Uterus (tissue), 4 donors: ENCODE results near the gene ASIC3. TPM values are rescaled to one million over a fixed set of nuclear protein-coding genes. Genes with fewer than 3 reads are reported as not detected.

Experiments
- DNase-seq, 2 donors: peaks; one replicate each; pipeline ENCODE4 v3.0.0-alpha.2; 2019 to 2020
- H3K27ac ChIP-seq, 2 donors: fragments of 200-600 bp; sonication (generic); 1 replicate in 1 of 2; 2 replicates in 1 of 2; pipeline ENCODE4 v1.5.1; 2016 to 2018
- H3K27me3 ChIP-seq, 2 donors: fragments of 200-600 bp; sonication (generic); one replicate each; pipeline ENCODE4 v1.5.1; 2018 to 2019; ENCODE audit warnings: control low read depth in 1 of 2
- H3K36me3 ChIP-seq, 2 donors: fragments of 200-600 bp; sonication (generic); one replicate each; pipeline ENCODE4 v1.5.1; 2019; ENCODE audit warnings: control low read depth in 1 of 2
- H3K4me1 ChIP-seq, 2 donors: fragments of 200-600 bp; sonication (generic); one replicate each; pipeline ENCODE4 v1.5.1; 2018 to 2019; ENCODE audit warnings: control low read depth in 1 of 2
- H3K4me3 ChIP-seq, 2 donors: fragments of 200-600 bp; sonication (generic); 1 replicate in 1 of 2; 2 replicates in 1 of 2; pipeline ENCODE4 v1.5.1; 2018 to 2019; ENCODE audit warnings: mild to moderate bottlenecking in 1 of 2
- H3K9me3 ChIP-seq, 2 donors: fragments of 200-600 bp; sonication (generic); one replicate each; pipeline ENCODE4 v1.5.1; 2019; ENCODE audit warnings: control low read depth in 1 of 2
- CTCF ChIP-seq, 4 experiments: fragments of 200-600 bp in 2 of 4; fragments of 450-650 bp in 2 of 4; sonication (generic) in 2 of 4; IDR thresholded peaks; one replicate each; pipeline ENCODE4 v1.5.1; 2016 to 2019; ENCODE audit warnings: antibody characterized with exemption in 4 of 4, mild to moderate bottlenecking in 2 of 4, moderate library complexity in 1 of 4
- POLR2A ChIP-seq, 2 donors: fragments of 450-650 bp; IDR thresholded peaks; one replicate each; pipeline ENCODE4 v1.6.1; 2016; ENCODE audit warnings: antibody characterized with exemption in 2 of 2, mild to moderate bottlenecking in 1 of 2, moderate library complexity in 1 of 2
- intact Hi-C: fragments of 100-400 bp; cut with DNase I; formaldehyde crosslinking; loops from one replicate; pipeline ENCODE4 v1.15.1; 2023; ENCODE audit warnings: low total_unique reads
- total RNA-seq, 4 donors: library from RNA; depleted of rRNA in 3 of 4; stranded (reverse); fragments of >200 nt in 3 of 4; gene quantifications; one replicate each; pipeline versions ENCODE4 v1.1.0 to v1.2.4, GENCODE V29; 2014 to 2023
- donor health status: DM: yes; HTN: yes; CAD: no.

Gene ASIC3
- total RNA-seq, 4 donors from 2014 or later = 1.0 to 16.8 (median 1.3) TPM; not detected in 1

DNA sequence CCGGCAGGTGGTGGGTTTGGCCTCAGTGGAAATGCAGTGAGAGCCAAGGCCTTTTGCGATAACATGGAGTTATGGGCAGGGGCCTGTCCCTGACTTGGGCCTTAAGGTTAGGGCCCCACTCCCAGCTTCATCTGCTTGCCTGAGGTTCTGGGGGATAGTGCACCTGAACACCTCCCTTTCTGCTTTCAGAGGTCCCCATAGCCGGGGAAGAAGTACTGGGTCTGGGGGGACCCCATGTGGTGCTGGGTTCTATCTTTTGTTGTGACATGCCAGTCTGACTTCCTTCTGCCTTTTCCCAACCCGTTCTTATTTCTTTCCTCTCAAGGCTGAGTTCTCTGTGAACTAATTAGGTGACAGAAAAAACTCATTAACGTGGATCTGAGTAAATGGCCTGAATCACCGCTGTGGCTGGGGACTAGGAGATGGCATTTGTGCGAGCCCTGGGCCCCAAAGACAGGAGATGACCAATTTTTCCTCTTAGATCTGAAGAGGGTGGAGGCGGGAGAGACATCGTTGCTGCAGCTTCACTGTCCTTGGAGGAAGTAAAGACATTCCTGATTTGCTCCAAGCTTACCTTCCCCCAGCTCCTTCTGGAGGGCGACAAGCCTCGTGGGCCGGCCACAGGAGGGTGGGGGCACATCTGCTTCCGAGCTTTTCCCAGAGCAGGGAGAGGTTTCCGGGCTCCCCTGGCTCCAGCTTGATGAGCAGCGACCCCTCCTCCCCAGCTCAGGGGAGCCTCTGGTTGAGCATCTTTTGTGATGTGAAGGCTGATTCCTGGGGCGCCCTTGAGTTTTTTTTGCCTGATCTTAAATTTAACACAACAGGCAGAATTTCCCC lies 39.9 kb downstream of the ASIC3 start:
- no peaks in the 10 kb centered on the region for H3K9me3 ChIP-seq
- peak overlapping the region; percentile 73 to 88 for H3K27ac ChIP-seq
- H3K27me3 ChIP-seq = no peaks in the 10 kb centered on the region
- TF ChIP-seq POLR2A (IDR thresholded peaks at IDR 0.05) (no peak), CTCF (IDR thresholded peaks at IDR 0.05) (no peak)
- H3K4me3 ChIP-seq = peak overlapping the region; percentile 58 to 94
- no peak for DNase-seq
- peaks cover 0 to 12% of the 10 kb centered on the region in 2 donors for H3K4me1 ChIP-seq
- no peaks in the 10 kb centered on the region for H3K36me3 ChIP-seq
- intact Hi-C loops = no loop called here

- H3K27ac ChIP-seq = peak overlapping the region; percentile 73 to 88
- peaks cover 0 to 12% of the 10 kb centered on the region in 2 donors for H3K4me1 ChIP-seq
- no peaks in the 10 kb centered on the region for H3K9me3 ChIP-seq
- DNase-seq = peak; percentile 62 to 65
- H3K4me3 ChIP-seq = peak overlapping the region; percentile 9 to 12
- peak in 1 of 2 donors; percentile 35 for TF ChIP-seq POLR2A (IDR thresholded peaks at IDR 0.05)
- TF ChIP-seq CTCF (IDR thresholded peaks at IDR 0.05) = no peak
- intact Hi-C loops = no loop called here
- no peaks in the 10 kb centered on the region for H3K36me3 ChIP-seq
- no peaks in the 10 kb centered on the region for H3K27me3 ChIP-seq
Measured at GRCh38 chr7:151088856-151089699, 40.7 kb downstream of the ASIC3 start.

- DNase-seq = peak in 1 of 2 donors; percentile 33
- Histone ChIP-seq H3K9me3 (no peaks in the 10 kb centered on the region), H3K27me3 (no peaks in the 10 kb centered on the region), H3K4me3 (peak overlapping the region in 1 of 2 donors; percentile 9), H3K27ac (peak overlapping the region; percentile 73 to 88), H3K36me3 (no peaks in the 10 kb centered on the region), H3K4me1 (peaks cover 0 to 12% of the 10 kb centered on the region in 2 donors)
- intact Hi-C loops = no loop called here
- TF ChIP-seq POLR2A (IDR thresholded peaks at IDR 0.05) (no peak), CTCF (IDR thresholded peaks at IDR 0.05) (no peak)
Measured at GRCh38 chr7:151089893-151090730, 41.8 kb downstream of the ASIC3 start.

GRCh38 chr7:151091003-151091402 lies 42.7 kb downstream of the ASIC3 start:
- Histone ChIP-seq H3K4me3 (no peak overlapping the region), H3K9me3 (no peaks in the 10 kb centered on the region), H3K36me3 (no peaks in the 10 kb centered on the region), H3K27me3 (no peaks in the 10 kb centered on the region), H3K4me1 (peaks cover 0 to 12% of the 10 kb centered on the region in 2 donors), H3K27ac (no peak overlapping the region)
- intact Hi-C loops = no loop called here
- no peak for DNase-seq
- TF ChIP-seq POLR2A (IDR thresholded peaks at IDR 0.05) (no peak), CTCF (IDR thresholded peaks at IDR 0.05) (no peak)
